ENCODE data around the gene DNAH2.

GRCh38 chr17:7775051-7775450 lies 57.5 kb downstream of the DNAH2 start:
- TF ChIP-seq EZH2 (IDR thresholded peaks at IDR 0.05; ENCODE audit: borderline replicate concordance, low read depth, low read length, severe bottlenecking) (no peak), POLR2A (IDR thresholded peaks at IDR 0.05; ENCODE audit: low read depth, low read length) (no peak), FOS (IDR thresholded peaks at IDR 0.05; ENCODE audit: borderline replicate concordance, insufficient read depth, low read length) (no peak)
- TF ChIP-seq, protein P1, sequence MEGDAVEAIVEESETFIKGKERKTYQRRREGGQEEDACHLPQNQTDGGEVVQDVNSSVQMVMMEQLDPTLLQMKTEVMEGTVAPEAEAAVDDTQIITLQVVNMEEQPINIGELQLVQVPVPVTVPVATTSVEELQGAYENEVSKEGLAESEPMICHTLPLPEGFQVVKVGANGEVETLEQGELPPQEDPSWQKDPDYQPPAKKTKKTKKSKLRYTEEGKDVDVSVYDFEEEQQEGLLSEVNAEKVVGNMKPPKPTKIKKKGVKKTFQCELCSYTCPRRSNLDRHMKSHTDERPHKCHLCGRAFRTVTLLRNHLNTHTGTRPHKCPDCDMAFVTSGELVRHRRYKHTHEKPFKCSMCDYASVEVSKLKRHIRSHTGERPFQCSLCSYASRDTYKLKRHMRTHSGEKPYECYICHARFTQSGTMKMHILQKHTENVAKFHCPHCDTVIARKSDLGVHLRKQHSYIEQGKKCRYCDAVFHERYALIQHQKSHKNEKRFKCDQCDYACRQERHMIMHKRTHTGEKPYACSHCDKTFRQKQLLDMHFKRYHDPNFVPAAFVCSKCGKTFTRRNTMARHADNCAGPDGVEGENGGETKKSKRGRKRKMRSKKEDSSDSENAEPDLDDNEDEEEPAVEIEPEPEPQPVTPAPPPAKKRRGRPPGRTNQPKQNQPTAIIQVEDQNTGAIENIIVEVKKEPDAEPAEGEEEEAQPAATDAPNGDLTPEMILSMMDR (IDR thresholded peaks at IDR 0.05; ENCODE audit: extremely low read depth in 1 of 2, insufficient read depth in 1 of 2, low read depth in 1 of 2, low read length in 2 of 2) = no peak
